SK-N-SH treated with all-trans-retinoic acid at 6 μM for 48 hours (cell line): Measurements from ENCODE around the gene GEN1.

Experiments used
- ATAC-seq: fragments of 200-7000 bp; cut with Tn5 transposase; 3 replicates; pipeline ENCODE4 v1.9.1; 2020; ENCODE audit warnings: mild to moderate bottlenecking, moderate library complexity
- ARNTL ChIP-seq: fragments of 450-650 bp; formaldehyde crosslinking; IDR thresholded peaks from 2 replicates; pipeline ENCODE4 v1.5.0; 2020; ENCODE audit warnings: low read depth, mild to moderate bottlenecking, moderate library complexity, borderline replicate concordance
- BACH2 ChIP-seq: fragments of 250-450 bp; sonication (Bioruptor Pico); IDR thresholded peaks from 2 replicates; pipeline ENCODE4 v1.9.0; 2021; ENCODE audit warnings: mild to moderate bottlenecking, borderline replicate concordance
- CREB5 ChIP-seq: fragments of 250-450 bp; sonication (Bioruptor Pico); IDR thresholded peaks from 2 replicates; pipeline ENCODE4 v1.5.1; 2020; ENCODE audit warnings: low read depth, mild to moderate bottlenecking, moderate library complexity
- CSDC2 ChIP-seq: fragments of 250-450 bp; sonication (Bioruptor Pico); IDR thresholded peaks from 2 replicates; pipeline ENCODE4 v1.5.0; 2020; ENCODE audit warnings: mild to moderate bottlenecking, moderate library complexity
- CSRNP3 ChIP-seq: fragments of 250-450 bp; sonication (Bioruptor Pico); IDR thresholded peaks from 2 replicates; pipeline ENCODE4 v1.5.1; 2021; ENCODE audit warnings: mild to moderate bottlenecking, moderate library complexity
- ESRRG ChIP-seq: fragments of 250-450 bp; sonication (Bioruptor Pico); IDR thresholded peaks from 2 replicates; pipeline ENCODE4 v1.6.1; 2021; ENCODE audit warnings: mild to moderate bottlenecking
- GLIS3 ChIP-seq: fragments of 250-450 bp; sonication (Bioruptor Pico); IDR thresholded peaks from 2 replicates; pipeline ENCODE4 v1.5.0; 2020; ENCODE audit warnings: mild to moderate bottlenecking, moderate library complexity
- ISL1 ChIP-seq: fragments of 250-450 bp; sonication (Bioruptor Pico); IDR thresholded peaks from 2 replicates; pipeline ENCODE4 v2.1.2; 2022; ENCODE audit warnings: mild to moderate bottlenecking, moderate library complexity
- OSR1 ChIP-seq: fragments of 250-450 bp; sonication (Bioruptor Pico); IDR thresholded peaks from 2 replicates; pipeline ENCODE4 v1.8.0; 2022; ENCODE audit warnings: moderate library complexity, mild to moderate bottlenecking, inconsistent platforms
- PPARA ChIP-seq: fragments of 250-450 bp; sonication (Bioruptor Pico); IDR thresholded peaks from 2 replicates; pipeline ENCODE4 v1.5.0; 2020; ENCODE audit warnings: mild to moderate bottlenecking, borderline replicate concordance
- RARB ChIP-seq: fragments of 250-450 bp; sonication (Bioruptor Pico); IDR thresholded peaks from 2 replicates; pipeline ENCODE4 v1.8.0; 2021; ENCODE audit warnings: mild to moderate bottlenecking, moderate library complexity
- SNAI2 ChIP-seq: fragments of 250-450 bp; sonication (Bioruptor Pico); IDR thresholded peaks from 2 replicates; pipeline ENCODE4 v1.5.0; 2020; ENCODE audit warnings: mild to moderate bottlenecking, moderate library complexity
- TCF4 ChIP-seq: fragments of 250-450 bp; sonication (Bioruptor Pico); IDR thresholded peaks from 2 replicates; pipeline ENCODE4 v1.8.0; 2021; ENCODE audit warnings: mild to moderate bottlenecking, moderate library complexity, borderline replicate concordance
- ZC3H10 ChIP-seq: fragments of 250-450 bp; sonication (Bioruptor Pico); IDR thresholded peaks from 2 replicates; pipeline ENCODE4 v1.5.1; 2021; ENCODE audit warnings: mild to moderate bottlenecking, moderate library complexity
- ZFP3 ChIP-seq: fragments of 250-450 bp; sonication (Bioruptor Pico); IDR thresholded peaks from 2 replicates; pipeline ENCODE4 v1.5.0; 2020; ENCODE audit warnings: mild to moderate bottlenecking, moderate library complexity
- ZFP30 ChIP-seq: fragments of 450-650 bp; formaldehyde crosslinking; IDR thresholded peaks from 2 replicates; pipeline ENCODE4 v1.5.0; 2022; ENCODE audit warnings: mild to moderate bottlenecking, moderate library complexity
- ZNF565 ChIP-seq: fragments of 450-650 bp; formaldehyde crosslinking; conservative IDR thresholded peaks from 2 replicates; pipeline ENCODE4 v1.5.0; 2020; ENCODE audit warnings: low read depth, mild to moderate bottlenecking, moderate library complexity
- ZNF70 ChIP-seq: fragments of 450-650 bp; formaldehyde crosslinking; IDR thresholded peaks from 2 replicates; pipeline ENCODE4 v1.5.0; 2020; ENCODE audit warnings: mild to moderate bottlenecking, moderate library complexity
- ZNF8 ChIP-seq: fragments of 450-650 bp; formaldehyde crosslinking; IDR thresholded peaks from 2 replicates; pipeline ENCODE4 v1.5.0; 2020; ENCODE audit warnings: mild to moderate bottlenecking, moderate library complexity
- TF ChIP-seq, protein P1 (sequence below): fragments of 250-450 bp; sonication (Bioruptor Pico); IDR thresholded peaks from 2 replicates; pipeline ENCODE4 v1.8.0; 2020; ENCODE audit warnings: mild to moderate bottlenecking, moderate library complexity, borderline replicate concordance
- TF ChIP-seq, protein P2 (sequence below): fragments of 250-450 bp; sonication (Bioruptor Pico); IDR thresholded peaks from 2 replicates; pipeline ENCODE4 v1.8.0; 2021; ENCODE audit warnings: low read depth, mild to moderate bottlenecking, moderate library complexity, borderline replicate concordance

The GEN1 gene

DNA sequence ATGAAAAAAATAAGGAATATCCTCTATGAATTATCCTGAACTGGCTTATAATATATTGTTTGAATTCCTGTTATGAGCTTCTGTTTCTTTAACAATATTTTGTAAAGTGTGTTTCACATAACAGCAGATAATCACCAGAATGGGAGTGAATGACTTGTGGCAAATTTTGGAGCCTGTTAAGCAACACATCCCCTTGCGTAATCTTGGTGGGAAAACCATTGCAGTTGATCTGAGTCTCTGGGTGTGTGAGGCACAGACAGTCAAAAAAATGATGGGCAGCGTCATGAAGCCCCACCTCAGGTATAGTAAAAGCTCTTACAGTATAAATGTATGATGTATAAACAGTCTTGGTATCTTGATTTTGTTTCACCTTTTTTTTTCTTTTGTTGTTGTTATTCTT, 5.9 kb downstream of the GEN1 start:
- TF ChIP-seq ZNF70 (CRISPR knock-in tag) (no peak), ZFP3 (CRISPR knock-in tag) (no peak), ISL1 (no peak), CREB5 (CRISPR knock-in tag) (no peak)
- TF ChIP-seq, protein P1, sequence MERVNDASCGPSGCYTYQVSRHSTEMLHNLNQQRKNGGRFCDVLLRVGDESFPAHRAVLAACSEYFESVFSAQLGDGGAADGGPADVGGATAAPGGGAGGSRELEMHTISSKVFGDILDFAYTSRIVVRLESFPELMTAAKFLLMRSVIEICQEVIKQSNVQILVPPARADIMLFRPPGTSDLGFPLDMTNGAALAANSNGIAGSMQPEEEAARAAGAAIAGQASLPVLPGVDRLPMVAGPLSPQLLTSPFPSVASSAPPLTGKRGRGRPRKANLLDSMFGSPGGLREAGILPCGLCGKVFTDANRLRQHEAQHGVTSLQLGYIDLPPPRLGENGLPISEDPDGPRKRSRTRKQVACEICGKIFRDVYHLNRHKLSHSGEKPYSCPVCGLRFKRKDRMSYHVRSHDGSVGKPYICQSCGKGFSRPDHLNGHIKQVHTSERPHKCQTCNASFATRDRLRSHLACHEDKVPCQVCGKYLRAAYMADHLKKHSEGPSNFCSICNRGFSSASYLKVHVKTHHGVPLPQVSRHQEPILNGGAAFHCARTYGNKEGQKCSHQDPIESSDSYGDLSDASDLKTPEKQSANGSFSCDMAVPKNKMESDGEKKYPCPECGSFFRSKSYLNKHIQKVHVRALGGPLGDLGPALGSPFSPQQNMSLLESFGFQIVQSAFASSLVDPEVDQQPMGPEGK (CRISPR knock-in tag): no peak
- ATAC-seq: no peak

GRCh38 chr2:17762451-17762850, 8.5 kb downstream of the GEN1 start:
- TF ChIP-seq PPARA (no peak), SNAI2 (CRISPR knock-in tag) (no peak)
- no peak for ATAC-seq

- TF ChIP-seq ESRRG (CRISPR knock-in tag) (no peak), ZFP30 (no peak), ZFP3 (CRISPR knock-in tag) (no peak), ZNF565 (CRISPR knock-in tag) (no peak), TCF4 (CRISPR knock-in tag) (no peak), CSRNP3 (CRISPR knock-in tag) (no peak), ZNF70 (CRISPR knock-in tag) (no peak), CSDC2 (CRISPR knock-in tag) (no peak)
- no peak for ATAC-seq
These were observed 9.8 kb downstream of the GEN1 start for GRCh38 chr2:17763641-17764333.

- TF ChIP-seq RARB (CRISPR knock-in tag) (no peak), ZFP3 (CRISPR knock-in tag) (no peak), ISL1 (no peak), SNAI2 (CRISPR knock-in tag) (no peak), ZNF565 (CRISPR knock-in tag) (no peak), ZNF70 (CRISPR knock-in tag) (no peak), ESRRG (CRISPR knock-in tag) (no peak), ZC3H10 (CRISPR knock-in tag) (no peak), GLIS3 (no peak)
- TF ChIP-seq, protein P1 (CRISPR knock-in tag): no peak
- TF ChIP-seq, protein P2, sequence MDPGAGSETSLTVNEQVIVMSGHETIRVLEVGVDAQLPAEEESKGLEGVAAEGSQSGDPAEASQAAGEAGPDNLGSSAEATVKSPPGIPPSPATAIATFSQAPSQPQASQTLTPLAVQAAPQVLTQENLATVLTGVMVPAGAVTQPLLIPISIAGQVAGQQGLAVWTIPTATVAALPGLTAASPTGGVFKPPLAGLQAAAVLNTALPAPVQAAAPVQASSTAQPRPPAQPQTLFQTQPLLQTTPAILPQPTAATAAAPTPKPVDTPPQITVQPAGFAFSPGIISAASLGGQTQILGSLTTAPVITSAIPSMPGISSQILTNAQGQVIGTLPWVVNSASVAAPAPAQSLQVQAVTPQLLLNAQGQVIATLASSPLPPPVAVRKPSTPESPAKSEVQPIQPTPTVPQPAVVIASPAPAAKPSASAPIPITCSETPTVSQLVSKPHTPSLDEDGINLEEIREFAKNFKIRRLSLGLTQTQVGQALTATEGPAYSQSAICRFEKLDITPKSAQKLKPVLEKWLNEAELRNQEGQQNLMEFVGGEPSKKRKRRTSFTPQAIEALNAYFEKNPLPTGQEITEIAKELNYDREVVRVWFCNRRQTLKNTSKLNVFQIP (CRISPR knock-in tag): no peak
- no peak for ATAC-seq
These were observed 11.5 kb downstream of the GEN1 start for GRCh38 chr2:17765398-17765797.

DNA sequence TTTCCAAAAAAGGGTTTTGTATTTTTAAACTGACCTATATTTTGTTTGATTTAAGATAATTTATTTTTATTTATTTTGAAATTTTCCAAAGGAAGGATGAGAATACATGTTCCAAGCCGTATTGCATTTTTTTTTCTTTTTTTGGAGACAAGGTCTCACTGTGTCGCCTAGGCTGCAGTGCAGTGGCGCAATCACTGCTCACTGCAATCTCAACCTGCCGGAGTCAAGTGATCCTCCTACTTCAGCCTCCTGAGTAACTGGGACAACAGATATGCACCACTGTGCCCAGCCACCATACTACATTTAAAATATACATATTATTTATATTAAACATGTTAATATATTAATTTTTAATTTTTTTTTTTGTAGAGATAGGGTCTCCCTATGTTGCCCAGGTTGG, 15.0 kb downstream of the GEN1 start:
- ATAC-seq: no peak
- no peak for TF ChIP-seq CSRNP3 (CRISPR knock-in tag)
- TF ChIP-seq ZFP3 (CRISPR knock-in tag): no peak
- TF ChIP-seq RARB (CRISPR knock-in tag): no peak
- TF ChIP-seq OSR1 (CRISPR knock-in tag): no peak
- TF ChIP-seq ESRRG (CRISPR knock-in tag): no peak
- TF ChIP-seq ZNF565 (CRISPR knock-in tag): no peak
- TF ChIP-seq ZNF8: no peak
- no peak for TF ChIP-seq ARNTL (CRISPR knock-in tag)
- TF ChIP-seq ZC3H10 (CRISPR knock-in tag): no peak
- no peak for TF ChIP-seq ZFP30
- TF ChIP-seq PPARA: no peak
- TF ChIP-seq ZNF70 (CRISPR knock-in tag): no peak
- no peak for TF ChIP-seq TCF4 (CRISPR knock-in tag)
- TF ChIP-seq, protein P1 (CRISPR knock-in tag): no peak
- no peak for TF ChIP-seq ISL1
- TF ChIP-seq BACH2: no peak
- TF ChIP-seq GLIS3: no peak
